Measurements from ENCODE around the gene C1QC. TPM values are rescaled to one million over a fixed set of nuclear protein-coding genes. Genes with fewer than 3 reads are reported as not detected.

The C1QC gene
- total and polyA plus RNA-seq, 8 donors, result 5.5 to 138 (median 17.2) TPM

- no peak for FAIRE-seq
- H3K9me3 ChIP-seq, result no peaks in the 10 kb centered on the region
- no peaks in the 10 kb centered on the region for H3K4me1 ChIP-seq
- H3K27me3 ChIP-seq, result no peaks in the 10 kb centered on the region
- intact Hi-C loops (cut with DNase I), result no loop called here
- no peaks in the 10 kb centered on the region for H3K36me3 ChIP-seq
- DNase-seq, result no peak
- TF ChIP-seq CTCF (IDR thresholded peaks at IDR 0.05), result no peak
- ATAC-seq, result no peak
- H3K4me3 ChIP-seq, result no peak overlapping the region
- H3K27ac ChIP-seq, result no peak overlapping the region
- WGBS, 2 donors, result 45 to 52% methylated on average over 9 of the region's 9 CpGs
Observed at GRCh38 chr1:22680726-22681125, 37.3 kb downstream of the C1QC start.

DNA sequence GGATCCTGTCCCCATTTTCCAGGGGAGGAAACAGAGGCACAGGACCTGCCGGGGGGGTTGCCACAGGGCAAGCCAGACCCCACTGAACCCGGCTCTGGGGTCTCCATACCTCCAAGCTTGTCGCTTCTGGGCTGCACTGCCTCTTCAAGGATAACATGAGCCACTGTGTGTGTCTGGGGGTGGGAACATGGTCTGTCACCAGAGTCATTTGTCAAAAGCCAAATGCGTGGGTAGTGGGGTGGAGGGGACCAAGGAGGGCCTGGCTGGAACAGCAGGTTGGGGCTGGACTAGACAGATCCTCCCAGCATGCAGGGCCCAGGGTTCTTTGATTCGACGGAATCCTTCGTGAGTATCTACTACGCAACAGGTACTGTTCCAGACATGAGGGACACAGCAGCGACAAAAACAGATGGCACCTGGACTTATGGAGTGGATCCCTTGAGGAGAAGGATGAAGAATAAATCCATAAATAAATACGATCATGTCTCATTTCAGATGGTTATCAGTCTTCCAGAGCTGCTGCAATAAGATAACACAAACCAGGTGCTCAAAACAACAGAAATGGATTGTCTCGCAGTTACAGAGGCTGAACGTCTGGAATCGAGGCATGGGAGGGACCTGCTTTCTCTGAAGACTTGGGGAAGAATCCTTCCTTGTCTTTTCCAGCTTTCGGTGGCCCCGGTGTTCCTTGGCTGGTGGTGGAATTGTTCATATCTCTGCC, 38.3 kb downstream of the C1QC start:
- FAIRE-seq, result no peak
- no peak for ATAC-seq
- H3K27ac ChIP-seq, result no peak overlapping the region
- no peak overlapping the region for H3K4me3 ChIP-seq
- TF ChIP-seq CTCF (IDR thresholded peaks at IDR 0.05), result no peak
- intact Hi-C loops (cut with DNase I), result no loop called here
- 70 to 78% methylated on average over 15 of the region's 15 CpGs for WGBS, 2 donors
- no peaks in the 10 kb centered on the region for H3K4me1 ChIP-seq
- no peak for DNase-seq
- H3K36me3 ChIP-seq, result no peaks in the 10 kb centered on the region
- no peaks in the 10 kb centered on the region for H3K9me3 ChIP-seq
- no peaks in the 10 kb centered on the region for H3K27me3 ChIP-seq

DNA sequence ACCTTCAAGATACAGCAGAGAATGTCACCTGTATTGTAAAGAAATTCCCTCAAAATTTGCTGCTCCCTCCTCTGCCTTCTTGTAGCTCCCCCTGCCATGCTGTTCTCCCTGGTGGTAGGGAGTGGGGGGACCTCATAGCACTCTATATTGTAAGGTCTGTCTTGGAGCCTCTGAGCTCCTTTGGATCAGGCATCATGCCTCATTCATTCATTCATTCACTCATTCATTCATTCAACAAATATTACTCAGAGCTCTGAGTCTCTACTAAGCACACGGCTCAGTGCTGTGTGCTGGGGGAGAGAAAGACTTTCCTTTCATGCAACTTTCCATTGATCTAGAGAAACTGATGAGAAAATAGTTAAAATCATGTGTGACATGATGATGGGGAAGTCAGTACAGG, 40.1 kb downstream of the C1QC start:
- no peaks in the 10 kb centered on the region for H3K4me1 ChIP-seq
- no peak for FAIRE-seq

GRCh38 chr1:22685591-22686059, 42.2 kb downstream of the C1QC start:
- intact Hi-C loops (cut with DNase I), result no loop called here
- ATAC-seq (no peak), DNase-seq (no peak), FAIRE-seq (no peak)
- H3K27ac ChIP-seq, result no peak overlapping the region
- no peak for TF ChIP-seq CTCF (IDR thresholded peaks at IDR 0.05)
- H3K4me1 ChIP-seq, result no peaks in the 10 kb centered on the region
- no peaks in the 10 kb centered on the region for H3K9me3 ChIP-seq
- WGBS, 2 donors, result 65 to 71% methylated on average over 10 of the region's 10 CpGs
- no peaks in the 10 kb centered on the region for H3K36me3 ChIP-seq
- H3K4me3 ChIP-seq, result no peak overlapping the region
- no peaks in the 10 kb centered on the region for H3K27me3 ChIP-seq

More for the DNA sequence above, 40.1 kb downstream of the C1QC start:
- Histone ChIP-seq H3K27ac (no peak overlapping the region), H3K27me3 (no peaks in the 10 kb centered on the region), H3K9me3 (no peaks in the 10 kb centered on the region), H3K4me3 (no peak overlapping the region), H3K36me3 (no peaks in the 10 kb centered on the region)
- no peak for TF ChIP-seq CTCF (IDR thresholded peaks at IDR 0.05)
- 88 to 90% methylated on average over 1 of the region's 1 CpG for WGBS, 2 donors
- intact Hi-C loops (cut with DNase I), result no loop called here
- DNase-seq, result no peak
- ATAC-seq, result no peak

- H3K36me3 ChIP-seq, result no peaks in the 10 kb centered on the region
- intact Hi-C loops (cut with DNase I), result no loop called here
- no peak overlapping the region for H3K27ac ChIP-seq
- no peak for DNase-seq
- H3K9me3 ChIP-seq, result no peaks in the 10 kb centered on the region
- ATAC-seq, result no peak
- H3K27me3 ChIP-seq, result no peaks in the 10 kb centered on the region
- no peak overlapping the region for H3K4me3 ChIP-seq
- 77 to 85% methylated on average over 2 of the region's 2 CpGs for WGBS, 2 donors
- no peak for TF ChIP-seq CTCF (IDR thresholded peaks at IDR 0.05)
- FAIRE-seq, result no peak
- no peaks in the 10 kb centered on the region for H3K4me1 ChIP-seq
Observed at GRCh38 chr1:22687191-22687590, 43.8 kb downstream of the C1QC start.
